Mesenchymal stem cell (in vitro differentiated cells and primary cell): Measurements from ENCODE around the gene ABCC2.

Experiments
- DNase-seq: peaks from one replicate; pipeline ENCODE4 v3.0.0-alpha.2; 2013
- H2AFZ ChIP-seq: one replicate; pipeline ENCODE4 v1.6.1; 2013; ENCODE audit warnings: low read depth, mild to moderate bottlenecking, control low read depth, inconsistent platforms, low read length, moderate library complexity
- H2AK5ac ChIP-seq: 2 replicates; pipeline ENCODE4 v1.6.1; 2013; ENCODE audit warnings: low read length, moderate library complexity, mild to moderate bottlenecking, inconsistent platforms; ENCODE audit not compliant: severe bottlenecking
- H2BK120ac ChIP-seq: one replicate; pipeline ENCODE4 v1.6.1; 2013; ENCODE audit warnings: low read depth, mild to moderate bottlenecking, inconsistent platforms, low read length, moderate library complexity
- H2BK12ac ChIP-seq, 2 experiments: one replicate each; pipeline ENCODE4 v1.6.1; 2013; ENCODE audit warnings: inconsistent platforms in 2 of 2, low read length in 2 of 2, mild to moderate bottlenecking in 2 of 2, moderate library complexity in 2 of 2, control low read depth in 1 of 2
- H2BK15ac ChIP-seq: one replicate; pipeline ENCODE4 v1.6.1; 2013; ENCODE audit warnings: mild to moderate bottlenecking, low read depth, inconsistent platforms; ENCODE audit not compliant: poor library complexity, severe bottlenecking
- H2BK5ac ChIP-seq: 2 replicates; pipeline ENCODE4 v1.6.1; 2013; ENCODE audit warnings: low read depth, mild to moderate bottlenecking, low read length, control low read depth, inconsistent platforms; ENCODE audit not compliant: poor library complexity, severe bottlenecking
- H3K14ac ChIP-seq, 2 experiments: one replicate each; pipeline ENCODE4 v1.6.1; 2013; ENCODE audit warnings: inconsistent platforms in 2 of 2, low read length in 2 of 2, control low read depth in 1 of 2, mild to moderate bottlenecking in 1 of 2, moderate library complexity in 1 of 2
- H3K18ac ChIP-seq, 2 experiments: one replicate each; pipeline ENCODE4 v1.6.1; 2013; ENCODE audit warnings: inconsistent platforms in 2 of 2, low read length in 2 of 2, control low read depth in 1 of 2, low read depth in 1 of 2, mild to moderate bottlenecking in 1 of 2
- H3K23ac ChIP-seq, 2 experiments: one replicate each; pipeline ENCODE4 v1.6.1; 2013; ENCODE audit warnings: inconsistent platforms in 2 of 2, low read length in 2 of 2, mild to moderate bottlenecking in 2 of 2, moderate library complexity in 2 of 2, control low read depth in 1 of 2
- H3K27ac ChIP-seq: 2 replicates; pipeline ENCODE4 v1.5.1; 2013; ENCODE audit warnings: mild to moderate bottlenecking, moderate library complexity, low read length, control low read depth, inconsistent platforms; ENCODE audit not compliant: poor library complexity, severe bottlenecking
- H3K27me3 ChIP-seq, 2 experiments: 2 replicates each; pipeline versions ENCODE4 v1.6.1 to v1.7.0; 2013; ENCODE audit warnings: low read length in 2 of 2, mild to moderate bottlenecking in 2 of 2, moderate library complexity in 2 of 2, control low read depth in 1 of 2, inconsistent platforms in 1 of 2; ENCODE audit not compliant: control insufficient read depth in 1 of 2, insufficient read depth in 1 of 2
- H3K36me3 ChIP-seq, 2 experiments: 2 replicates each; pipeline versions ENCODE4 v1.6.1 to v1.7.0; 2013; ENCODE audit warnings: low read length in 2 of 2, control low read depth in 1 of 2, inconsistent platforms in 1 of 2, low read depth in 1 of 2, mild to moderate bottlenecking in 1 of 2; ENCODE audit not compliant: insufficient read depth in 2 of 2, control insufficient read depth in 1 of 2
- H3K4ac ChIP-seq, 2 experiments: one replicate each; pipeline ENCODE4 v1.6.1; 2013; ENCODE audit warnings: inconsistent platforms in 2 of 2, low read length in 2 of 2, mild to moderate bottlenecking in 2 of 2, moderate library complexity in 2 of 2, control low read depth in 1 of 2, low read depth in 1 of 2
- H3K4me1 ChIP-seq: 2 replicates; pipeline ENCODE4 v1.6.1; 2013; ENCODE audit warnings: low read depth, low read length, control low read depth; ENCODE audit not compliant: control insufficient read depth, insufficient read depth
- H3K4me2 ChIP-seq: 2 replicates; pipeline ENCODE4 v1.6.1; 2013; ENCODE audit warnings: low read length, mild to moderate bottlenecking, inconsistent platforms; ENCODE audit not compliant: poor library complexity, severe bottlenecking
- H3K4me3 ChIP-seq, 2 experiments: 2 replicates each; pipeline versions ENCODE4 v1.5.1 to v1.7.0; 2013; ENCODE audit warnings: low read length in 2 of 2, mild to moderate bottlenecking in 2 of 2, control low read depth in 1 of 2, low read depth in 1 of 2; ENCODE audit not compliant: insufficient read depth in 1 of 2
- H3K79me1 ChIP-seq: replicated peaks from 2 replicates; pipeline ENCODE4 v1.6.1; 2013; ENCODE audit warnings: mild to moderate bottlenecking, control low read depth, low read length, inconsistent platforms; ENCODE audit not compliant: poor library complexity, severe bottlenecking
- H3K9ac ChIP-seq: 2 replicates; pipeline ENCODE4 v1.7.0; 2013; ENCODE audit warnings: mild to moderate bottlenecking, low read length, moderate library complexity
- H3K9me3 ChIP-seq: 2 replicates; pipeline ENCODE4 v1.7.0; 2013; ENCODE audit warnings: mild to moderate bottlenecking, low read length; ENCODE audit not compliant: control insufficient read depth
- H4K8ac ChIP-seq: one replicate; pipeline ENCODE4 v1.6.1; 2013; ENCODE audit warnings: inconsistent platforms, mild to moderate bottlenecking, low read length, moderate library complexity
- H4K91ac ChIP-seq: one replicate; pipeline ENCODE4 v1.6.1; 2013; ENCODE audit warnings: mild to moderate bottlenecking, low read length, inconsistent platforms
- WGBS: methylation state at CpG from one replicate; pipeline ENCODE4 v1.1.7; 2013; ENCODE audit warnings: mixed read lengths; 5-methylcytosine and 5-hydroxymethylcytosine counted together

Gene ABCC2

DNA sequence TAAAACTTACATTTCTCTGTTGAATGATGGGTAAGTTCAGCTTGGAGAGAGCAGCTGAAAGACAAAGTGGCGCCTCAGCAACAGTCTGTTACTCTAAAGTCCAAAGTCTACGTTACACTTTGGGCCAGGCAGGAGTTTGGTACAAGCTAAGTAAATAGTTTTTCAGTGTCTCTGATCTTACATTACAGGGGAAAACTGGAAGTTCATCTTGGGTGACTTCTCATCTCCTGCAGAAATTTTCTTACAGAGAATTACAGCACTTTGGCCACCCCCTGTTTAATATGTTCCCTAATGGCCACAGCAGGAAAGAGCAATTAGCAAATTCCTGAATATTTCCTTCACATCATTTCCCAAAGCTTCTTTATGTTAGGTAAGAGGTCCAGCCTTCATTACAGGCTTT, 67.1 kb downstream of the ABCC2 start:
- Histone ChIP-seq H4K8ac (no peak overlapping the region), H2AFZ (no peak overlapping the region), H2BK5ac (no peak overlapping the region), H2AK5ac (no peak overlapping the region), H3K18ac (no peak overlapping the region), H3K4ac (no peak overlapping the region), H2BK15ac (no peak overlapping the region), H4K91ac (no peak overlapping the region), H3K27me3 (no peaks in the 10 kb centered on the region), H3K14ac (no peak overlapping the region), H3K23ac (no peak overlapping the region), H3K4me2 (no peak overlapping the region), H3K36me3 (peaks cover 0 to 44% of the 10 kb centered on the region in 2 experiments), H3K9me3 (no peaks in the 10 kb centered on the region), H2BK120ac (no peak overlapping the region), H3K4me1 (peaks cover 2% of the 10 kb centered on the region), H2BK12ac (no peak overlapping the region), H3K79me1 (no peaks in the 10 kb centered on the region), H3K27ac (no peak overlapping the region), H3K9ac (no peak overlapping the region), H3K4me3 (no peak overlapping the region)
- 64% methylated on average over 2 of the region's 2 CpGs for WGBS
- no peak for DNase-seq

DNA sequence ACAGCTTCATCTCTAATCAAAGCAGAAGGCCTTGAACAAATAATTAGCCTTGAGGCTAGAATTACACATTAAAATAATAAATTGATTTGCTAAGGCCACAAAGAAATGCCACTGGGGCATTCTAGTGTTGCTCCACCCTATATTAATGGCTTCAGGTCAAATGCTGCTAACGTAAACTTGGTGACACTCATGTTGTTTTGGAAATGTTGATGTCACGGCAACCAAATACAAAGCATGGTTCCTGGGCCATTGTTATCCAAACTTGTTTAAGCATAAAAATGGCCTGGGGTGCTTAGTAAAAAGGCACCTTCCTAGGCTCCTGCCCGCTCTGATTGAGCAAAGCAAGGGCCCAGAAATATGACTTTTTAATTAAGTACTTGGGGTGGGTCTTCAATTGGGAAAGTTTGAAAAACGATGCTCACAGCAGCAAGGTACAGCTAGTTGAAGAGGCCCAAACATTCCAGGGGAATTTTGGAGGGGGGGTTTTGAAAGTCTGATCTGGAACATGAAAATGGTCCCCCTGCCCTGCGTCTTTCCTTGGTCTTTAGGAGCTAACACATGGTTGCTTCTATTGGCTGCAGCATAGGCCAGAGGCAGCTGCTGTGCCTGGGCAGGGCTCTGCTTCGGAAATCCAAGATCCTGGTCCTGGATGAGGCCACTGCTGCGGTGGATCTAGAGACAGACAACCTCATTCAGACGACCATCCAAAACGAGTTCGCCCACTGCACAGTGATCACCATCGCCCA, 67.8 kb downstream of the ABCC2 start:
- Histone ChIP-seq H3K18ac (no peak overlapping the region), H3K9me3 (no peaks in the 10 kb centered on the region), H3K4me2 (no peak overlapping the region), H4K8ac (no peak overlapping the region), H2BK120ac (no peak overlapping the region), H2BK12ac (peak overlapping the region in 1 of 2 experiments; percentile 3), H3K4me1 (peaks cover 2% of the 10 kb centered on the region), H2AK5ac (no peak overlapping the region), H2BK15ac (no peak overlapping the region), H2BK5ac (no peak overlapping the region), H3K9ac (no peak overlapping the region), H3K79me1 (no peaks in the 10 kb centered on the region), H3K27ac (no peak overlapping the region), H3K14ac (no peak overlapping the region), H4K91ac (no peak overlapping the region), H2AFZ (no peak overlapping the region), H3K4ac (no peak overlapping the region), H3K23ac (no peak overlapping the region), H3K27me3 (no peaks in the 10 kb centered on the region), H3K4me3 (no peak overlapping the region), H3K36me3 (peaks cover 0 to 44% of the 10 kb centered on the region in 2 experiments)
- WGBS, result 83% methylated on average over 11 of the region's 11 CpGs
- DNase-seq, result peak; percentile 68

DNA sequence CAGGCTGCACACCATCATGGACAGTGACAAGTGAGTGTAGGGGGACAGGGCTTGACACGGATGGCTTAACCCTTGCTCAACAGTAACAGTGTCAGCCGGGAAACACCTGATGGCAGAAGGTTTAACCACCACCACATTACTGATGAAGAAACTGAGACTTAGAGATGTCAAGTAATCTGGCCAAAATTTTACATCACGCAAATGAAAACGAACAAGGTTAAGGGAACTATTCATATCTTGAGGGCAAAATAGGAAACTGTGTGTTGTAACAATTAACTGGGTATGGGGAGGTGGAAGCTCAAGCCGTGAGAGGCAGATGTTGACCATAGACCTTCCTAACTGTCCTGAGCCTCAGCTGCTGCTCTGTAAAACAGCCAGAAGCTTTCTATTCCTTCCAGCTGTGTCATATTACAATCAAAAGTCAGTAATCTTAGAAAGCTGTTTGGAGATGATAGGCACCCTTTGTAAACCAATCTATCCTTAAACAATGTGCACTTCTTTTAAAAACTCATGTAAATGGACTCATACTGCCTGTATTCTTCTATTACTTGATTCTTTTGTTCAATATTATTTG, 68.4 kb downstream of the ABCC2 start:
- Histone ChIP-seq H3K27me3 (no peaks in the 10 kb centered on the region), H3K4me3 (no peak overlapping the region), H3K14ac (no peak overlapping the region), H3K9me3 (no peaks in the 10 kb centered on the region), H3K79me1 (no peaks in the 10 kb centered on the region), H4K91ac (no peak overlapping the region), H3K18ac (no peak overlapping the region), H3K4me1 (peaks cover 2% of the 10 kb centered on the region), H4K8ac (no peak overlapping the region), H3K4ac (no peak overlapping the region), H3K23ac (no peak overlapping the region), H2BK5ac (no peak overlapping the region), H2BK15ac (no peak overlapping the region), H3K27ac (no peak overlapping the region), H2AFZ (no peak overlapping the region), H3K9ac (no peak overlapping the region), H2AK5ac (no peak overlapping the region), H2BK12ac (no peak overlapping the region), H3K36me3 (peaks cover 0 to 44% of the 10 kb centered on the region in 2 experiments), H3K4me2 (no peak overlapping the region), H2BK120ac (no peak overlapping the region)
- WGBS, result 96% methylated on average over 4 of the region's 5 CpGs
- DNase-seq, result no peak

DNA sequence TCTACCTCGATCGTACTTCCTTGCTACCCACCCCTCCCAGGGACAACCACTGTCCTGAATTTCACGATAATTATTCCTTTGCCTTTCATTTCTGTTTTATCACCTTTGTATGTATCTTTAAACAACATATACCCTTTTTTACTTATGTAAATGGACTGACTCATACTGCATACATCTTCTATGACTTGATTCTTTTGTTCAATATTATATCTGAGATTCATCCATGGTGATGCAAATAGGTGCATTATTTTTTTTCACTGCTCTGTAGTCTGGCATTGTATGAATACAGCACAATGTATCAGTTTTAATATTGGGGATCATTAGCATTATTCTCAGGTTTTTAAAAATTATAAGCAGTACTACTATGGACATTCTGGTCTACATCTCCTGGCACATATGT, 69.4 kb downstream of the ABCC2 start:
- Histone ChIP-seq H2AK5ac (no peak overlapping the region), H2BK5ac (no peak overlapping the region), H3K4ac (no peak overlapping the region), H3K23ac (no peak overlapping the region), H3K4me1 (no peaks in the 10 kb centered on the region), H2BK15ac (no peak overlapping the region), H3K27ac (no peak overlapping the region), H2AFZ (no peak overlapping the region), H2BK12ac (no peak overlapping the region), H4K91ac (no peak overlapping the region), H3K79me1 (no peaks in the 10 kb centered on the region), H4K8ac (no peak overlapping the region), H2BK120ac (no peak overlapping the region), H3K14ac (no peak overlapping the region), H3K9me3 (no peaks in the 10 kb centered on the region), H3K4me2 (no peak overlapping the region), H3K4me3 (no peak overlapping the region), H3K27me3 (no peaks in the 10 kb centered on the region), H3K9ac (no peak overlapping the region), H3K36me3 (peaks cover 0 to 44% of the 10 kb centered on the region in 2 experiments), H3K18ac (no peak overlapping the region)
- DNase-seq, result no peak
- 100% methylated on average over 3 of the region's 3 CpGs for WGBS
